OCI-M1 (cell line): ENCODE measurements around the gene RAD54L.
"Not testable (repeated sequence)": the region's sequence is repeated elsewhere in the genome, so short reads cannot be mapped to it uniquely, and the experiment has no call there.

Experiments used
- DNase-seq: peaks from one replicate; lab custom pipeline; 2025; lab: John Stamatoyannopoulos, UW

Gene RAD54L

DNA sequence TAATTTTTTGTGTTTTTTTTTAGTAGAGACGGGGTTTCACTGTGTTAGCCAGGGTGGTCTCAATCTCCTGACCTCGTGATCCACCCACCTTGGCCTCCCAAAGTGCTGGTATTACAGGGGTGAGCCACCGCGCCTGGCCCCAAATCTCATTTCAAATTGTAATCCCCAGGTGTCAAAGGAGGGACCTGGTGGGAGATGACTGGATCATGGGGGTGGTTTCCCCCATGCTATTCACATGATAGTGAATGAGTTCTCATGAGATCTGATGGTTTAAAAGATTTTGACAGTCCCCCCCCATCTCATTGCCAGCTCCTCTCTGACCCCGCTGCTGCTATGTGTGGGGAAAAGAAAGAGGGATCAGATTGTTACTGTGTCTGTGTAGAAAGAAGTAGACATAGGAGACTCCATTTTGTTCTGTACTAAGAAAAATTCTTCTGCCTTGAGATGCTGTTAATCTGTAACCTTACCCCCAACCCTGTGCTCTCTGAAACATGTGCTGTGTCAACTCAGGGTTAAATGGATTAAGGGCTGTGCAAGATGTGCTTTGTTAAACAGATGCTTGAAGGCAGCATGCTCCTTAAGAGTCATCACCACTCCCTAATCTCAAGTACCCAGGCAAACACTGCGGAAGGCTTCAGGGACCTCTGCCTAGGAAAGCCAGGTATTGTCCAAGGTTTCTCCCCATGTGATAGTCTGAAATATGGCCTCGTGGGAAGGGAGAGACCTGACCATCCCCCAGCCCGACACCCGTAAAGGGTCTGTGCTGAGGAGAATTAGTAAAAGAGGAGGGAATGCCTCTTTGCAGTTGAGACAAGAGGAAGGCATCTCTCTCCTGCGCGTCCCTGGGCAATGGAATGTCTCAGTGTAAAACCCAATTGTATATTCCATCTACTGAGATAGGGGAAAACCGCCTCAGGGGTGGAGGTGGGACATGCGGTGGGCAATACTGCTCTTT, 72.7 kb downstream of the RAD54L start:
- DNase-seq = not testable (repeated sequence)

DNA sequence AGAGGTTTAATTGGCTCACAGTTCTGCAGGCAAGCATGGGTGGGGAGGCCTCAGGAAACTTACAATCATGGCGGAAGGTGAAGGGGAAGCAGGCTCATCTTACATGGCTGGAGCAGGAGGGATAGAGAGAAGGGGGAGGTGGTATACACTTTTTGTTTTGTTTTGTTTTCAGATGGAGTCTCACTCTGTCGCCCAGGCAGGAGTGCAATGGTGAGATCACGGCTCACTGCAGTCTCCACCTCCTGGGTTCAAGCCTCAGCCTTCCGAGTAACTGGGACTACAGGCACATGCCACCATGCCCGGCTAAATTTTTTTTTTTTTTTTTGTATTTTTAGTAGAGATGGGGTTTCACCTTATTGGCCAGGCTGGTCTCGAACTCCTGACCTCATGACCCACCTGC, 74.6 kb downstream of the RAD54L start:
- not testable (repeated sequence) for DNase-seq

DNA sequence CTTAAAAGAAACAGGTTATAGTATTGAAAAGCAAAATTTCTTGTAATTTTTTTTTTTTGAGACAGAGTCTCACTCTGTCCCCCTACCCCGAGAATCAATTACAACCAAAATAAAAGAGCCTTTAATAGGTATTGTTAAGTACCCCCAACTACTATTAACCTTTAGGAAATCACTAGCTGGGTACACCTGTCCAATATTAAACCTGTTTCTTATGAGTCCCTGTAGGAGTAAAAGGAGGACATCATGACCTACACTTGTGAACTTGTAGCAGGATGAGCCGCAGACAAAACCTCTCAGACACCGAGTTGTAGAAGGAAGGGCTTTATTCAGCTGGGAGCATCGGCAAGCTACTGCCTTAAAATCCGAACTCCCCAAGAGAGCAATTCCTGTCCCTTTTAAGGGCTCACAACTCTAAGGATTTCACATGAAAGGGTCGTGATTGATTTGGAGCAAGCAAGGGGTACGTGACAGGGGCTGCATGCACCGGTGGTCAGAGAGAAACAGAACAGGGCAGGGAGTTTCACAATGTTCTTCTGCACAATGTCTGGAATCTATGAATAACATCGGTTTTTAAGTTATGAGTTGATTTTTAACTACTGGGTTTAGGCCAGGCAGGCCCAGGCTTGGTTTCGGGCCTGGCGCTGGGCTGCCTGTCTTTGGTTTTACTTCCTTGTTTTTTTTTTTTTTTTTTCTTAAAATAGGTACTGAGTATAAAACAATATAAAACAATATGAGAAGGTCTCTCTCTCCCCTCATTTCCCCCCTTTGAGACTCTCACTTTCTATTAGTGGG, 77.9 kb downstream of the RAD54L start:
- DNase-seq = not testable (repeated sequence)
